Keratinocyte (primary cell): ENCODE data around the gene PRICKLE3. TPM values are rescaled to one million over a fixed set of nuclear protein-coding genes. Genes with fewer than 3 reads are reported as not detected.
A peak's percentile ranks its signal among the peaks of the same experiment; 100 is the strongest.

Experiments used
- DNase-seq: peaks from one replicate; pipeline ENCODE4 v3.0.0-alpha.2; 2011; ENCODE audit warnings: low read depth, missing footprints, low spot score
- FAIRE-seq: peaks from 2 replicates; lab custom pipeline; 2011; peaks lifted over from hg19 to GRCh38; lab: Jason Lieb, UNC
- H2AFZ ChIP-seq: 2 replicates; pipeline ENCODE4 v1.6.0; 2012; ENCODE audit warnings: low read length, control low read depth, inconsistent platforms; ENCODE audit not compliant: control insufficient read depth
- H3K27ac ChIP-seq: 2 replicates; pipeline ENCODE4 v1.5.1; 2011; ENCODE audit warnings: low read length; ENCODE audit not compliant: control insufficient read depth, insufficient read depth
- H3K27me3 ChIP-seq: 3 replicates; pipeline ENCODE4 v1.6.0; 2011; ENCODE audit warnings: low read length; ENCODE audit not compliant: control insufficient read depth, insufficient read depth; ENCODE audit errors: extremely low read depth
- H3K36me3 ChIP-seq, 2 experiments: 2 replicates in 1 of 2; 3 replicates in 1 of 2; pipeline ENCODE4 v1.5.1; 2011; ENCODE audit warnings: low read length in 2 of 2, mild to moderate bottlenecking in 1 of 2; ENCODE audit not compliant: control insufficient read depth in 2 of 2, insufficient read depth in 2 of 2; ENCODE audit errors: extremely low read depth in 1 of 2
- H3K4me1 ChIP-seq: 3 replicates; pipeline ENCODE4 v1.5.1; 2011; ENCODE audit warnings: low read length; ENCODE audit not compliant: control insufficient read depth, insufficient read depth; ENCODE audit errors: extremely low read depth
- H3K4me2 ChIP-seq: 3 replicates; pipeline ENCODE4 v1.6.0; 2011; ENCODE audit warnings: low read depth, low read length; ENCODE audit not compliant: control insufficient read depth, insufficient read depth; ENCODE audit errors: extremely low read depth
- H3K4me3 ChIP-seq, 3 experiments: fragments of 200-600 bp in 1 of 3; sonication (generic) in 1 of 3; 2 replicates in 2 of 3; 3 replicates in 1 of 3; pipeline ENCODE4 v1.5.1; 2011 to 2016; ENCODE audit warnings: low read length in 3 of 3, mild to moderate bottlenecking in 3 of 3, control low read depth in 2 of 3, inconsistent platforms in 1 of 3, low read depth in 1 of 3, mixed read lengths in 1 of 3, mixed run types in 1 of 3, moderate library complexity in 1 of 3; ENCODE audit not compliant: control insufficient read depth in 2 of 3, insufficient read depth in 2 of 3; ENCODE audit errors: extremely low read depth in 1 of 3
- H3K79me2 ChIP-seq: 2 replicates; pipeline ENCODE4 v1.6.0; 2012; ENCODE audit warnings: low read length; ENCODE audit not compliant: control insufficient read depth, insufficient read depth
- H3K9ac ChIP-seq: 3 replicates; pipeline ENCODE4 v1.6.0; 2011; ENCODE audit warnings: low read length; ENCODE audit not compliant: control insufficient read depth, insufficient read depth; ENCODE audit errors: extremely low read depth
- H3K9me1 ChIP-seq: 3 replicates; pipeline ENCODE4 v1.6.0; 2011; ENCODE audit warnings: low read length; ENCODE audit not compliant: control insufficient read depth, insufficient read depth; ENCODE audit errors: extremely low read depth
- H3K9me3 ChIP-seq: 2 replicates; pipeline ENCODE4 v1.5.1; 2012; ENCODE audit warnings: low read depth, low read length; ENCODE audit not compliant: control insufficient read depth
- H4K20me1 ChIP-seq: 3 replicates; pipeline ENCODE4 v1.6.0; 2011; ENCODE audit warnings: low read length; ENCODE audit not compliant: control insufficient read depth, insufficient read depth; ENCODE audit errors: extremely low read depth
- EZH2 ChIP-seq: IDR thresholded peaks from one replicate; pipeline ENCODE4 v1.6.1; 2012; ENCODE audit warnings: inconsistent platforms, mild to moderate bottlenecking, low read length, moderate library complexity
- dilution Hi-C: fragments of 300-500 bp; cut with MboI; formaldehyde crosslinking; loops from one replicate; pipeline ENCODE4 v1.7.0; 2020; ENCODE audit warnings: low sequenced_read_pairs; ENCODE audit not compliant: extremely low pct_ligation_motif_present
- polyA plus RNA-seq, 5 experiments: library from polyadenylated mRNA; depleted of rRNA in 3 of 5; stranded (reverse) in 3 of 5; stranded (forward) in 1 of 5; unstranded in 1 of 5; fragments of >200 nt; gene quantifications; 1 replicate in 1 of 5; 2 replicates in 3 of 5; 3 replicates in 1 of 5; pipeline versions ENCODE4 v1.2.1 to v1.2.3, GENCODE V29; 2011 to 2012; ENCODE audit warnings: missing spikeins in 2 of 5, low read depth in 1 of 5, low replicate concordance in 1 of 5
- TF ChIP-seq, protein P1 (sequence below), 3 experiments: IDR thresholded peaks in 1 of 3; conservative IDR thresholded peaks in 1 of 3; optimal IDR thresholded peaks in 1 of 3; 2 replicates in 2 of 3; 3 replicates in 1 of 3; pipeline versions ENCODE3 to v1.5.1; 2011; ENCODE audit warnings: low read length in 3 of 3, mild to moderate bottlenecking in 3 of 3, moderate library complexity in 2 of 3, control low read depth in 1 of 3, inconsistent platforms in 1 of 3; ENCODE audit not compliant: insufficient read depth in 2 of 3; ENCODE audit errors: extremely low read depth in 1 of 3

The PRICKLE3 gene
- polyA plus RNA-seq, 1 donor (not counting 4 experiments of a cell fraction or from before 2014, with no cell fraction given): 8.7 TPM

GRCh38 chrX:49193542-49193964, 7.4 kb upstream of the PRICKLE3 start:
- Histone ChIP-seq H3K79me2 (no peaks in the 10 kb centered on the region), H4K20me1 (no peaks in the 10 kb centered on the region), H3K4me1 (no peaks in the 10 kb centered on the region), H3K9ac (no peak overlapping the region), H3K36me3 (no peaks in the 10 kb centered on the region), H3K27me3 (no peaks in the 10 kb centered on the region), H3K4me3 (no peak overlapping the region), H3K27ac (no peak overlapping the region), H3K9me3 (no peaks in the 10 kb centered on the region), H3K9me1 (no peaks in the 10 kb centered on the region), H3K4me2 (no peak overlapping the region), H2AFZ (no peak overlapping the region)
- FAIRE-seq: no peak
- TF ChIP-seq, protein P1, sequence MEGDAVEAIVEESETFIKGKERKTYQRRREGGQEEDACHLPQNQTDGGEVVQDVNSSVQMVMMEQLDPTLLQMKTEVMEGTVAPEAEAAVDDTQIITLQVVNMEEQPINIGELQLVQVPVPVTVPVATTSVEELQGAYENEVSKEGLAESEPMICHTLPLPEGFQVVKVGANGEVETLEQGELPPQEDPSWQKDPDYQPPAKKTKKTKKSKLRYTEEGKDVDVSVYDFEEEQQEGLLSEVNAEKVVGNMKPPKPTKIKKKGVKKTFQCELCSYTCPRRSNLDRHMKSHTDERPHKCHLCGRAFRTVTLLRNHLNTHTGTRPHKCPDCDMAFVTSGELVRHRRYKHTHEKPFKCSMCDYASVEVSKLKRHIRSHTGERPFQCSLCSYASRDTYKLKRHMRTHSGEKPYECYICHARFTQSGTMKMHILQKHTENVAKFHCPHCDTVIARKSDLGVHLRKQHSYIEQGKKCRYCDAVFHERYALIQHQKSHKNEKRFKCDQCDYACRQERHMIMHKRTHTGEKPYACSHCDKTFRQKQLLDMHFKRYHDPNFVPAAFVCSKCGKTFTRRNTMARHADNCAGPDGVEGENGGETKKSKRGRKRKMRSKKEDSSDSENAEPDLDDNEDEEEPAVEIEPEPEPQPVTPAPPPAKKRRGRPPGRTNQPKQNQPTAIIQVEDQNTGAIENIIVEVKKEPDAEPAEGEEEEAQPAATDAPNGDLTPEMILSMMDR (optimal IDR thresholded peaks at IDR 0.05 in 1 of 3, IDR thresholded peaks at IDR 0.05 in 1 of 3, conservative IDR thresholded peaks at IDR 0.05 in 1 of 3; ENCODE audit: extremely low read depth in 1 of 3, insufficient read depth in 2 of 3, low read length in 3 of 3): no peak
- no peak for TF ChIP-seq EZH2
- dilution Hi-C loops: no loop called here
- no peak for DNase-seq

- TF ChIP-seq, protein P1 (optimal IDR thresholded peaks at IDR 0.05 in 1 of 3, IDR thresholded peaks at IDR 0.05 in 1 of 3, conservative IDR thresholded peaks at IDR 0.05 in 1 of 3; ENCODE audit: extremely low read depth in 1 of 3, insufficient read depth in 2 of 3, low read length in 3 of 3): peak in 2 of 3 experiments; percentile 54 to 55
- no peak for TF ChIP-seq EZH2
- Histone ChIP-seq H3K9me3 (no peaks in the 10 kb centered on the region), H3K9me1 (no peaks in the 10 kb centered on the region), H3K36me3 (no peaks in the 10 kb centered on the region), H3K27me3 (no peaks in the 10 kb centered on the region), H2AFZ (no peak overlapping the region), H4K20me1 (no peaks in the 10 kb centered on the region), H3K4me3 (no peak overlapping the region), H3K4me2 (no peak overlapping the region), H3K79me2 (no peaks in the 10 kb centered on the region), H3K9ac (no peak overlapping the region), H3K27ac (no peak overlapping the region), H3K4me1 (no peaks in the 10 kb centered on the region)
- DNase-seq: no peak
- FAIRE-seq: no peak
- dilution Hi-C loops: no loop called here
Measured at GRCh38 chrX:49192722-49193328, 6.7 kb upstream of the PRICKLE3 start.
